IPS-18a (cell line): ENCODE results near the gene RNF125.
"Not testable (repeated sequence)": the region's sequence is repeated elsewhere in the genome, so short reads cannot be mapped to it uniquely, and the experiment has no call there.

ENCODE experiments used
- H3K27ac ChIP-seq: one replicate; pipeline ENCODE4 v1.5.1; 2013; ENCODE audit warnings: low read length
- H3K27me3 ChIP-seq: one replicate; pipeline ENCODE4 v1.6.1; 2013; ENCODE audit warnings: mild to moderate bottlenecking, low read length; ENCODE audit not compliant: control insufficient read depth, insufficient read depth
- H3K36me3 ChIP-seq: one replicate; pipeline ENCODE4 v1.6.1; 2013; ENCODE audit warnings: low read depth, low read length; ENCODE audit not compliant: control insufficient read depth
- H3K4me1 ChIP-seq: one replicate; pipeline ENCODE4 v1.6.1; 2013; ENCODE audit warnings: low read depth, low read length; ENCODE audit not compliant: control insufficient read depth
- H3K4me3 ChIP-seq: one replicate; pipeline ENCODE4 v1.5.1; 2013; ENCODE audit warnings: low read length
- H3K9ac ChIP-seq: one replicate; pipeline ENCODE4 v1.6.1; 2013; ENCODE audit warnings: mild to moderate bottlenecking, low read length, moderate library complexity
- H3K9me3 ChIP-seq: one replicate; pipeline ENCODE4 v1.6.1; 2013; ENCODE audit warnings: low read depth, low read length; ENCODE audit not compliant: control insufficient read depth

Gene RNF125

DNA sequence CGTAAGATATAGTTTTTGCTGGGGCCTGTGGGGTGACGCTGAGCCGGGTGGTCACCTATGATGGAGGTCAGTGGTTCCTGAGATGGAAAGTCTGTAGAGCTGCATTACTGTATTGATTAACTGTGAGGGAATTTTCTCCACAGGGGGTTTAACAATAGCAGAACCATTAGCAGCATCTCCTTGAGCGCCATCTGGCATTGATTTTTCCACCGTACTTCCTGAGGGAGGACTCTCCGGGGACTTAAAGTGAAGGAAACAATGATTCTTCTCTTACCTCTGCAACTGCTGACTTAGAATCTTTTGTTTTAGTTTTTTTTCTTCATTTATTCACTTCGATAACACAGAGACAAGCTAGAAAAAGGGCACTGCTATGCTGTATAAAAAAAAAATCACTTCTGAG, 22.6 kb upstream of the RNF125 start:
- Histone ChIP-seq H3K36me3 (no peaks in the 10 kb centered on the region), H3K27ac (no peak overlapping the region), H3K9ac (no peak overlapping the region), H3K4me3 (no peak overlapping the region), H3K9me3 (no peaks in the 10 kb centered on the region), H3K27me3 (no peaks in the 10 kb centered on the region), H3K4me1 (no peaks in the 10 kb centered on the region)

GRCh38 chr18:31998880-31999412, 19.7 kb upstream of the RNF125 start:
- H3K9ac ChIP-seq = no peak overlapping the region
- no peaks in the 10 kb centered on the region for H3K27me3 ChIP-seq
- H3K27ac ChIP-seq = no peak overlapping the region
- H3K9me3 ChIP-seq = no peaks in the 10 kb centered on the region
- H3K36me3 ChIP-seq = no peaks in the 10 kb centered on the region
- no peak overlapping the region for H3K4me3 ChIP-seq
- H3K4me1 ChIP-seq = no peaks in the 10 kb centered on the region

GRCh38 chr18:32001141-32001540, 17.5 kb upstream of the RNF125 start:
- H3K4me1 ChIP-seq, H3K9me3 ChIP-seq, H3K27ac ChIP-seq, H3K4me3 ChIP-seq, H3K9ac ChIP-seq, H3K36me3 ChIP-seq, H3K27me3 ChIP-seq: not testable (repeated sequence)

- H3K4me3 ChIP-seq, H3K9me3 ChIP-seq, H3K9ac ChIP-seq, H3K36me3 ChIP-seq, H3K27me3 ChIP-seq, H3K4me1 ChIP-seq, H3K27ac ChIP-seq: not testable (repeated sequence)
Observed at GRCh38 chr18:32003822-32004221, 14.8 kb upstream of the RNF125 start.

DNA sequence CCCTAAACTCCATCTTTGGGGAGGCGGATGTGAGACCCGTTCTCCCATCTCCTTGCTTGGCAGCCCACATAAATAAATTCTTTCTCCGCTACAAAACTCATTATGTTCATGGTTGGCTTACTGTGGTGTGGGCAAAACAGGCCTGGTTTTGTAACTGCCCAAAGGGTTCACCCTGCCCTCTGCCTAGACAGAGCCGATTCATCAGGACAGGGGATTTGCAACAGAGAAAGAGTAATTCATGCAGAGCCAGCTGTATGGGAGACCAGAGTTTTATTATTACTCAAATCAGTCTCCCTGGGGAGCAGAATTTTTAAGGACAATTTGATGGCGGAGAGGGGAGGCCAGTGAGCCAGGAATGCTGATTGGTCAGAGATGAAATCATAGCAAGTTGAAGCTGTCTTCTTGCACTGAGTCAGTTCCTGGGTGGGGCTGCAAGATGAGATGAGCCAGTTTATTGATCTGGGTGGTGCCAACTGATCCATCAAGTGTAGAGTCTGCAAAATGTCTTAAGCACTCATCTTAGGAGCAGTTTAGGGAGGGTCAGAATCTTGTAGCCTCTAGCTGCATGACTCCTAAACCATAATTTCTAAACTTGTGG, 8.4 kb upstream of the RNF125 start:
- Histone ChIP-seq H3K4me1 (no peaks in the 10 kb centered on the region), H3K36me3 (no peaks in the 10 kb centered on the region), H3K27ac (no peak overlapping the region), H3K4me3 (no peak overlapping the region), H3K9me3 (no peaks in the 10 kb centered on the region), H3K9ac (no peak overlapping the region), H3K27me3 (no peaks in the 10 kb centered on the region)

GRCh38 chr18:32011193-32011592, 7.4 kb upstream of the RNF125 start:
- H3K9me3 ChIP-seq = no peaks in the 10 kb centered on the region

DNA sequence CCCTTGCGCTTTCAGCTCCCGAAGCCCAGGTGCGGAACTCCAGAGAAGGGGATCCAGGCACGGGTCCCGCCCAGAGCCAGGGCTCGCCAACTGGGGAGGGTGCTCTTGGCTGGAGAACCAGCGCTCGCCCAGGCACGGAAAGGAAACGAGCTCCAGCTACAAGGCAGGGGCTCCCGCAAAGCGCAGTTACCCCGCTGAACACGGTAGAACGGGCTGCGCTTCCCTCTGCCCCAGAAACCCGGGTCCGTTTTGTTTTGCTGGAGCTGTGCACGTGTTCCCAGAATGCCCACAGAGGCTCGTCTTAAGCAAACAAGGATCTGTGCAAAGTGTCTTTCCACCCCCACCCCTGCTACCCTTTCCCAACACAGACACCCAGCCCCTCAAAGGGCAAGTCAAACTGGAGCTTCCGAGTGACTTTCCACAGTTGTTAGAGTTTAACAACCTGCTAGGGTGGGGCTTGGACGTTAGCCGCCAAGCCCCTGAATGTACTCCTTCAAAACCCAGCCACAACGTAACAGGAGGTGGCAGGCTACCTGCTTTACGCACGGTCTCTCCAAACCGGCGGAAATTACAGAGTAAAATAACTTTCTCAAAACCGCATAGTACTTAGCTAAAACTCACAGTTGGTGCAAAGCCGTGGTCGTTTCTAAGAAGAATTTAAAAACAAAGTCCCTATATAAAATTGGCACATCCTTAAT, 775 bp downstream of the RNF125 start:
- Histone ChIP-seq H3K4me1 (peaks cover 10% of the 10 kb centered on the region), H3K9ac (peak overlapping the region; percentile 49), H3K4me3 (peak overlapping the region; percentile 75), H3K27me3 (peaks cover 18% of the 10 kb centered on the region), H3K27ac (no peak overlapping the region), H3K9me3 (no peaks in the 10 kb centered on the region), H3K36me3 (no peaks in the 10 kb centered on the region)

More at GRCh38 chr18:32011193-32011592, 7.4 kb upstream of the RNF125 start:
- H3K27ac ChIP-seq = no peak overlapping the region
- H3K9ac ChIP-seq = no peak overlapping the region
- H3K4me3 ChIP-seq = no peak overlapping the region
- no peaks in the 10 kb centered on the region for H3K4me1 ChIP-seq
- no peaks in the 10 kb centered on the region for H3K36me3 ChIP-seq
- no peaks in the 10 kb centered on the region for H3K27me3 ChIP-seq

GRCh38 chr18:32019949-32020625, 1.5 kb downstream of the RNF125 start:
- not testable (repeated sequence) for H3K27ac ChIP-seq

DNA sequence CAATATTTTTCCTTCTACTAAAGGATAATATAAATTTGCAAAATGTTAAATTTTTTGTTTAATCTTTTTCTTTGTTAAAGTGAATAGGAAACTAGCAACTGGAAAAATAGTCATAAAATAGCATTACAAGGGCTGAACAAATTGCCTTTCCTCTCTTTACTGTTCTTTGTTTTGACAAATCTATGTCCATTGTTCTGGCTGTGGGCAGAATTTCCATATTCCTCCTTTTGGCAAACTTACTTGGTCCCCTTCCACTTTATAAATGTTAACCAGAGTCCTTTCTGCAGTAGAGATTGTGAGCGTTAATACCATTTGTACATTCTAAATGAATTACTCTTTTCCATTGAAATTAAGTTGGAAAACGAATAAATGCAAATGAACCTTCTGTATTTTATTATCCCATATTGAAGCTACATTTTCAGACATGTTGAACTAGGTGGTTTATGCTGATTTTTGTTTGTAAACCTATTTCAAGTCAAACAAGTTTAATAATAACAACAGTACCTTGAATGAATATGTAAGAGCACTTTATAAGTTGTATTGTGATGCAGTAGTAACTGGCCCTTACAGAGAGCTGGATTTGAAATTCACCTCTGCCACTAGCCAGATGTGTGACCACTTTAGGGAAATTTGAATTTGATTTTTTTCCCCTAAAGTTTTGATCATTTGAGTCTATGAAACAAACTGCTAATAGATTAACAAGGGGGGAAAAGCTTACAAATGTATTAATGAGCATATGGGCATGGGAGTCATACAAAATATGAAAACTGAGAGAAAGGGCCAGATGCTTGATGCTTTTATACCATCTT, 3.3 kb downstream of the RNF125 start:
- no peak overlapping the region for H3K9ac ChIP-seq
- peaks cover 10% of the 10 kb centered on the region for H3K4me1 ChIP-seq
- peak overlapping the region; percentile 5 for H3K4me3 ChIP-seq
- H3K27me3 ChIP-seq = peaks cover 18% of the 10 kb centered on the region
- no peaks in the 10 kb centered on the region for H3K9me3 ChIP-seq
- no peak overlapping the region for H3K27ac ChIP-seq
- H3K36me3 ChIP-seq = no peaks in the 10 kb centered on the region

More at GRCh38 chr18:32019949-32020625, 1.5 kb downstream of the RNF125 start:
- H3K4me3 ChIP-seq = peak overlapping the region; percentile 75
- not testable (repeated sequence) for H3K36me3 ChIP-seq, H3K9ac ChIP-seq, H3K9me3 ChIP-seq
- peaks cover 18% of the 10 kb centered on the region for H3K27me3 ChIP-seq
- H3K4me1 ChIP-seq = peaks cover 10% of the 10 kb centered on the region

- H3K4me3 ChIP-seq = no peak overlapping the region
- H3K36me3 ChIP-seq = no peaks in the 10 kb centered on the region
- no peak overlapping the region for H3K9ac ChIP-seq
- no peaks in the 10 kb centered on the region for H3K27me3 ChIP-seq
- peaks cover 10% of the 10 kb centered on the region for H3K4me1 ChIP-seq
- H3K27ac ChIP-seq = no peak overlapping the region
- H3K9me3 ChIP-seq = no peaks in the 10 kb centered on the region
Observed at GRCh38 chr18:32025744-32026143, 7.1 kb downstream of the RNF125 start.

- Histone ChIP-seq H3K27me3 (no peaks in the 10 kb centered on the region), H3K4me1 (peaks cover 10% of the 10 kb centered on the region), H3K9me3 (no peaks in the 10 kb centered on the region), H3K36me3 (no peaks in the 10 kb centered on the region), H3K9ac (no peak overlapping the region), H3K4me3 (no peak overlapping the region), H3K27ac (no peak overlapping the region)
Observed at GRCh38 chr18:32026491-32027086, 8.0 kb downstream of the RNF125 start.
